SH-SY5Y (cell line): ENCODE results near the gene HDDC2.

Experiments used
- GATA2 ChIP-seq: IDR thresholded peaks from 2 replicates; pipeline ENCODE4 v1.6.1; 2011; ENCODE audit warnings: mild to moderate bottlenecking, low read depth, low read length
- GATA3 ChIP-seq: IDR thresholded peaks from 2 replicates; pipeline ENCODE4 v1.6.1; 2011; ENCODE audit warnings: low read depth, mild to moderate bottlenecking, low read length, moderate library complexity

HDDC2 gene

DNA sequence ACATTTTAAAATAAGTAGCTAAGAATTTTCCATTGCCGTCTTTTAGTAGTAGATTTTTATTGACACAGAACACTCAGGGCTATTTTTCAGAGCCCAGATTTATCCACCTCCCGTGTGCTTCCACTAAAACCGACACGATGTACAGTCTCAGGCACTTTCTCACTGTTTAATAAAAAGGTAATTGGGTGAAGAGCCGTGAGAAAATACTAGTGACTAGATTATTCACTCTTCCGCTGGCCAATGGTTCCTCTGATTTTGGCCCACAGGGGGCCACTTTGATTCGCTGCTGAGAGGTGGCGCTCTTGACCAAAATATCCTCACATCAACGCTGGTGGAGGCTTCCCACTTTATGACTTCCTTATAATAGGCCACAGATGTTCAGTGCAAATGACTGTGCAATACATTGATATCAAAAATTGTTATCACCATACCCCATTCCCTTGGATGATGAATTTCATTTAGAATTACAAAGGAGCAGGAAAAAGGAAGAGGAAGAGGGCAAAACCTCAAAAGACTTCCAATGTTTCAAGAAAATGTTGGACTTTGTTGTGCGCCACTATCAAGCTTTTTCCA lies 12.3 kb upstream of the HDDC2 start:
- no peak for TF ChIP-seq GATA3

DNA sequence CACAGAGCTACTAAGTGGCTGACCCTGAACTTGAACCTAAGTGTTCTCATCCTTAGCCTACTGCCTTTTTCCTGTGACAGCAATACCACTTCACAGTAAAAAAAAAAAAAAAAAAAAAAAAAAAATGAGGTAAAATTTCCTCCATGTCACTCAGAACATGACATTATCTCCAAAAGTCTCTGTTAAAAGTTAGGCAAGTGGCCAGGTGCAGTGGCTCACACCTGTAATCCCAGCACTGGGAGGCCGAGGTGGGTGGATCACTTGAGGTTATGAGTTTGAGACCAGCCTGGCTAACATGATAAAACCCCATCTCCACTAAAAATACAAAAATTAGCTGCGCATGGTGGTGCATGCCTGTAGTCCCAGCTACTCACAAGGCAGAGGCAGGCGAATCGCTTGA lies 11.2 kb upstream of the HDDC2 start:
- no peak for TF ChIP-seq GATA3
- no peak for TF ChIP-seq GATA2

DNA sequence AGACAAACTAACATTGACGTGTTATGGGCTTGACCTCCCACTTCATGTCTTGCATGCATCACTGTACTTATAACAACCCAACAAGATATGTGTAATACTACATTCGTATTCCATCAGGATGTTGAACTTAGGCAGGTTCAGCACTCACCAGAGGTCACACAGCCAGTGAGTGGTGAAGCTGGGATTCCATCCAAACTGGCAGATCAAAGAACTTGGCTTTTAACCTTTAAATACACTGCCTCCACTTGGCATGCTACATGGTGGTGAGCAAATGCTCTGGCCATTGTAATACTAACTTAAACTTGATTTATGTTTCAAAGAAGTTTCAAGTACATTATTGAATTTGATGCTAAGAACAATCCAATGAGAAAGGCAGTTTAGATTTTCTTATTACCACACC lies 10.7 kb upstream of the HDDC2 start:
- TF ChIP-seq GATA3 (no peak), GATA2 (no peak)

DNA sequence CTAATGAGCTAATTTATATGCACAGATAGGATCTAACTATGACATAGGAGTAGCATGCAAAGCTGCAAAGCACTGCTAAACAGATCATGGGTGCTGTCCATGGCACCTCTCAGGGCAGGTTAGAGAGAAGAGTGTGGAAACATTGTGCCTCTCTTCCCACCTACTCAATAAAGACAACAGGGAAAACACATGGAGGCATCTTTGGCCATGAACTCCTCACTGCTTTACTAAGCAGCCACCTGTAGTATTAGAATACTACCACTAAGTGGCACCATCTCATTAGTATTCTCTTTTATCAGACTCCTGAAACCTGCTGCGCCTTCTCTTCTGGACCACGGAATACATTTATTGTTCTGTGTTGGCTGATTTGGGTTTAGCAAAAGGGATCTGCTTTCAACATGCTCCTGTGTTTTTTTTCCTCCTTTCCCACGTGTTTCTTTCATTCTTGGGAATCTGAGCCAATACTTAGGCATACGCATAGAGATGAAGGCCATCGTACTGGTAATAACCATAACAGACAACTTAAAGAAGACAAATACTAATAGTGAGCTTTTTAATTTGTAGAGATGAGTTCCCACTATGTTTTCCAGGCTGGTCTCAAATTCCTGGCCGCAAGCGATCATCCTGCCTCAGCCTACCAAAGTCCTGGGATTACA lies 9.4 kb upstream of the HDDC2 start:
- TF ChIP-seq GATA3 (no peak), GATA2 (no peak)

DNA sequence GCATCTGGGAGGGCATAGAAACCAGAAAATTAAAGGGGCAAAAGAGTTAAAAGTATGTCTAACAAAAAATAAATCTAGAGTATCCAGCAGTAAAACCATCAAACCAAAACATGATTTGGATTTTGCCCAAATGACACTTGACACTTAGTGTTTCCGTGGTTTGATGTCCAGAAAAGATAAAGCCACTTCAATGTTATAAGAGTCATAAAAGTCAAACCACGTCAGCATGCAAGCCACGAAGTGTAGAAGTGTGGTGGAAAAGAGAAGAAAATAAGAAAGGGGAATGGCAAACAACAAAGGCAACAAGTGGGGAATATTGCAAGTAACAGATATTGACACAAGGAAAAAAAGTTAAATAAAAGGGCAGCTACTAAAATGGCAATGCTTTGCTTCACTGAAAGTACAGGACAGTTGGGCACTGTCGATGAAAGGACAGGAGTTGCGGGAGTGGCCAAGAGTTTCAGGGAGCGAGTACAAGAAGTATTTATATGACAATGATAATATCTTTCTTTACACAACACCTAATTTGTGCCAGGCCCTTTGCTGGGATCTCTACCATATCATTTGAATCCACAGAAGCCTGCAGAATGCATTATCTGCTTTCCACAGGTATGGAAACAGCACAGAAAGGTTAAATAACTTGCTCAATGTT lies 6.3 kb upstream of the HDDC2 start:
- TF ChIP-seq GATA2 = no peak
- TF ChIP-seq GATA3 = no peak

DNA sequence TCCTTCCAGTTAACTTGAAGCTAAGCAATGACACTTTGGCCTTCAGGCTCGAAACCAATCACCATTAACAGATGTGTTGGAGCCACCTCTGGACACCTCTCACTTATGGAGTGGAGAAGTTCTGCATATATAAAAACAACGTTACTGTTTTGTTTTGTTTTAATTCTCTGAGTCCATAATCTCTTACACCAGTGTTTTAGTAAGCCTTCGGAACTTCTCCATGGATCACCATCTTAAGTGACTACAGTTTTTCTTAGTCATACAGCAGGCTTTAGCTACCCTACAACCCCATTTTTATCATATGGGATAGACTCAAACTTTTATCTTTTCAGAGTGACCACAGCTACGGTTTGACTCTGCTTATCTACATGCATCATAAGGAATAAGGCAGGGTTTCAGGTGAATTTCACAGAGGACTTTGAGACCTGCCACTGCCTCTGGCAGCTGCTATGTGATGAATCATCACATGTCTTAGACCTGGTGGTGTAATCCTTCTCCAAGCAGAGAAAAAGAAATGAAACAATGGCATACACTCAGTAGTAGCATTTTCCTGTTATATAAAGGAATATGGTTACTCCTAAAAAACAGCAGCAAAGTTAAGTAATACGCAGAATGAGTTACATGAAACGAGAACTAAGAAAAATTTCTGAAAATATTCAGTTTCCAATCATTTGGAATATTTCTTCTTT lies 5.5 kb upstream of the HDDC2 start:
- TF ChIP-seq GATA2 (no peak), GATA3 (no peak)

DNA sequence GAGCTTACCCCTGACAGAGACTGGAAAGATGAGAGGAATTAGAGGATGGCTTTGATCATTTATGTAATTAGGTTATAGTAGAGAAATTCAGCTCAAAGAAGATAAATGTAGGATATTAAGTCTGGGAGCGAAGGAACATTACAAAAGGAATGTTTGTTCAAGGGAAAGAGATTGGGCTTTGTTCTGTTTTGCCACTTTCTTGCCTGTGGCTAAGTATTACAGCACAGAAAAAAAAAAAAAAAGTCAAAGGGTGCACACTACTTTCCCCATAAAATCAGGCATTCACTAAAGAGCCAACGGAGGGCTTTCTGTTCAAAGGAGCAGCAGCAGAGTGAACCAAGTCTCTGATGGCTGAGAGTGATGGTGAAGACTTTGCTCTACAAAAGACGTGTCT lies 5.0 kb upstream of the HDDC2 start:
- TF ChIP-seq GATA3 (no peak), GATA2 (no peak)

DNA sequence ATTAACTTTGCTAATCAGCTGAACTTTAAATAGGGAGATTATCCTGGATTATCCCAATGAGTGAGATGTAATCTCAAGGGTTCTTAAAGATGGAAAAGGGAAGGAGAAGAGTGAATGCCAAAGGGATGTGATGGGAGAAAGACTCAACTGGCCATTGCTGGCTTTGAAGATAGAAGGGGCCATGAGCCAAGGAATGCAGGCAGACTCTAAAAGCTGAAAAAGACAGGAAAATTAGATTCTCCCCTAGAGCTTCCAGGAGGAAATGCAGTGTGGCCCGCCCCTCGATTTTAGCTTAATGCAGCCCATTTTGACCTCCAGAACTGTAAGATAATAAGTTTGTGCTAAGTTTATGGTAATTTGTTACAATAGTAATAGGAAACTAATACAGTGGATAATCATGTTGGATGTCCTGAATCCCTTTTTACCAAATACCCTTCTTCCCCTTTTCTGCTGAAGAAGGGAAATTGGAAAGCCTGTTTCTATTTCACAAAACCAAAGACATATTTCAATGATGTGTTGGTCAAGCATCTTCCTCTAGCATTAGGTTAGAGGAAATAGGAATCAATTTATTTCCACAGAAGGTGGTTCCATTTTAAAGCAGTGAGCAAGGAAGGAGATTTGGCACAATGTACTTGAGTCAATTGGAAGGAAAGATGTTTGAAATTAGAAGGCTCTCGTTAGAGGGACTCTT lies 3.3 kb upstream of the HDDC2 start:
- no peak for TF ChIP-seq GATA2

DNA sequence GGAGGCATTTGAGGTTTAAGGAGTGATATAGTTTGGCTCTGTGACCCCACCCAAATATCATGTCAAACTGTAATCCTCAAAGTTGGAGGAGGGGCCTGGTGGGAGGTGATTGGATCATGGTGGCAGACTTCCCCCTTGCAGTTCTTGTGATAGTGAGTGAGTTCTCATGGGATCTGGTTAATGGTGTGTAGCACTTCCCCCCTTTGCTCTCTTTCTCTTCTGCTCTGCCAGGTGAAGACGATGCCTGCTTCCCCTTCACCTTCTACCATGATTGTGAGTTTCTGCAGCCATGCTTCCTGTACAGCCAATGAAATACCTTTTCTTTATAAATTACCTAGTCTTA lies 1.7 kb upstream of the HDDC2 start:
- no peak for TF ChIP-seq GATA2
- TF ChIP-seq GATA3 = no peak

DNA sequence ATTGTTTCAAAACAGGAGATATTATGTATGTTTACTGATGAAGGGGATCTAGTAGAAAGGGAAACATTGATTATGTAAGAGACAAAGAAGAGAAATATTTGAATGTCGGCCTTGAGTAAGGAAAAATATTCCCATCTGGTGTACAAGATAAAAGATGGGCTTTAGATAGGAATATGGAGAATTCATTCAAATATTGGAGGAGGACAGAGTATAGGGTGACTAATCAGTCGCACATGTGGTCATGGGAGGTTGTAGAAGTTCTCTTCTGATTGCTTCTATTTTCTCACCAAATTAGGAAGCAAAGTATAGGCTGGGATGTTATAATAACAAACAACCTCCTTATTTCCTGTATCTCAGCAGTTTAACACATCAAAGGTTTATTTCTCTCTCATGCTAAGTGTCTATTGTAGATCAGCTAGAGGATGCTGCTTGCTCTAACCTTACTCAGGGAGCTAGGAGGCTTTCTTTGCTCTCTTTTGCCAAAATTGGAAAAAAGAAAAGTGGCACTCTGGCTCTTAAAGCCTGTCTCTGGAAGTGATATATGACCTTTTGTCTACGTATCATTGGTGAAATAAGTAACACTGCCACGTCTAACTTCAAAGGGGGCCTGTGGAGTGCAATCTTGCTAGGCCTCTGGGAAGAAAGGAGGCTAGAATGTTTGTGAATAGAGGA lies 1.2 kb upstream of the HDDC2 start:
- no peak for TF ChIP-seq GATA3
- no peak for TF ChIP-seq GATA2

DNA sequence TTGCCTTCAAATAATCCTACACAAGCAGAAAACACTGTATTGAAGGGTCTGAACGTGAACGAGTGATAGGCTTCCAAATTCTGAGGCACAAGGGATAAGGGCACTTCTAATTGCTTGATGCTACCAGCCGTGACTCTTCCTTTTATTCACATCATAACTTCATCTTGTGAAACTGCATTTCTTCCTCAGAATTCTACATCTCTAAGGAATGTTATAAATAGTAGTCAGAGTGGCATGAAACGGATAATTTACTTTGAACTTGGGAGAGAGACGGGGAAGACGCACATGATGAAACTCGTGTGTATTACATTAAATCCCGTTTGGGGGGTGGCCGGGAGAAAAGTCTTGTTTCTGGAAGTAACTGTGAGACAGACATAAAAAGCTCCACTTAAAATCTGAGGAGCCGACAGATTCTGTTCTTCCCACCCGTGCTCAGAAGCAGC lies 754 bp downstream of the HDDC2 start:
- TF ChIP-seq GATA2 (no peak), GATA3 (no peak)

DNA sequence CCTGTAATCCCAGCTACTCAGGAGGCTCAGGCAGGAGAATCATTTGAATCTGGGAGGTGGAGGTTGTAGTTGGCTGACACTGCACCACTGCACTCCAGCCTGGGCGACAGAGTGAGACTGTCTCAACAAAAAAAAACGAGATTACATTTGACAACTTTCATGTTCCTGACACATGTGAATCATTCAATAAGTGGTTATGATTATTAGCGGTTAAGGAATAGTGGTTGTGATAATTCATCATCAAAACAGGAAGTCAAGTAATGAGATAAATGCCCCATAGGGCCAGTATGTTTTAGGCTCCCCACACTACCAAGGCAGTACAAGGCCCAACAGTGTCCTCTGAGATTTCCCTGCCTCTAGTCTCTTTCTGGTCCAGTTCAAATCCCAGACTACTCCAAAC lies 2.5 kb downstream of the HDDC2 start:
- TF ChIP-seq GATA2 = no peak
- TF ChIP-seq GATA3 = no peak

DNA sequence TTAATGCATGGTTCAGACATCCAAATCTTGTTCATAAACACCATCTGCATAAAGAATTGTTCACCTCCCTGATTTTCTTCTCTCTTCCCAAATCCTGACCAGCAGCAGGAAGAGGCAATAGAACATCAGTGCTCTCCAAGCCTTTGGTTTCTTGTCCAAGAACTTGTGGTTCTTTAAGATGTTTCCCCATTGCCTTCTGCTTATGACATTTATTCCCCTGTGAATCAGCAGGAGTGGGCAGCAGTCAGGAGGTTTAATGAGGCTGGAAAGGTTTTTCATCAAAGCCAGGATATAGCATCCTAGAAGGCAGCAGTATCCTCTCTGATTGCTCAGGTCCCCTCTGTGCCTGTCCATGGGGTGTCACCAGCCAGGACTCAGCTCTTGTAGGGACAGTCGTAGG lies 5.3 kb downstream of the HDDC2 start:
- TF ChIP-seq GATA3 (no peak), GATA2 (no peak)

DNA sequence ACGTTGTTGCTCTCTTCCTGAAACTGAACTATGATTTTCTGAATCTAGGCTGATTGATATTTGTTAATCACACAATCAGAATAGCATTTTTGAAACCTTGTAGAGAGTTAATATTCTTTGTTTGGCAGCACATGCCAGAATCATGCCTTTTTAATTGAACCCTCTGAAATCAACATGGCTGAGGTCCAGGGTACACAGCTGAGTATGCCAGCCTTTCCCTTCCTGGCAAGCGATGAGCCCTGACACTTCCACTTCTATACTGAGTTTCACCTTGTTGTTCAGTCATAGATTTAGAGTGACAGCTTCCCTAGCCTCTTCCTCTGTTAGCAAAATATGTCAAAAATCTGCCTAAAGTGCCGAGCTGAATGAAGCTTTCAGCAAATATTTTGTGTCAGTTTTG lies 6.8 kb downstream of the HDDC2 start:
- no peak for TF ChIP-seq GATA3

DNA sequence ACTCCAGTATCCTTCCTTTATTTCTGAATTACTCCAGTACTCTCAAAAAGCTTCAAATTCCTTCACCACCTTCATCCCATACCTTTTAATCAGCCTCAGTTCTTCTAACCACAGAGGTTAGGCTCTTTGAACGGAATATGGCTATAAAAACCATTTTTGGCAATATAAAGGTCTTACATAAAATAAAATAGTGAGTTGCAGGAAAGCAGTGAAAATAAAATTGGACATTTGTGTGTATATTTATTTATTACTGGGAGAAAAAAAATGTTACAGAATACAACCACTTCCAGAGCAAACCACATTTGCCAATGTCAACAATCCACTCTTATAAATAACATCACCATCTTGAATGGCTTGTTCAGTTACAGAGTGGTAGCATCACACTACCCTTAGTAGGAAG lies 7.7 kb downstream of the HDDC2 start:
- TF ChIP-seq GATA2 = no peak
- no peak for TF ChIP-seq GATA3
